Uterus (tissue), 4 donors: ENCODE results near the gene AFF4. TPM values are rescaled to one million over a fixed set of nuclear protein-coding genes. Genes with fewer than 3 reads are reported as not detected.
"Not testable (repeated sequence)": the region's sequence is repeated elsewhere in the genome, so short reads cannot be mapped to it uniquely, and the experiment has no call there.

ENCODE experiments used
- DNase-seq, 2 donors: peaks; one replicate each; pipeline ENCODE4 v3.0.0-alpha.2; 2019 to 2020
- H3K27ac ChIP-seq, 2 donors: fragments of 200-600 bp; sonication (generic); 1 replicate in 1 of 2; 2 replicates in 1 of 2; pipeline ENCODE4 v1.5.1; 2016 to 2018
- H3K27me3 ChIP-seq, 2 donors: fragments of 200-600 bp; sonication (generic); one replicate each; pipeline ENCODE4 v1.5.1; 2018 to 2019; ENCODE audit warnings: control low read depth in 1 of 2
- H3K36me3 ChIP-seq, 2 donors: fragments of 200-600 bp; sonication (generic); one replicate each; pipeline ENCODE4 v1.5.1; 2019; ENCODE audit warnings: control low read depth in 1 of 2
- H3K4me1 ChIP-seq, 2 donors: fragments of 200-600 bp; sonication (generic); one replicate each; pipeline ENCODE4 v1.5.1; 2018 to 2019; ENCODE audit warnings: control low read depth in 1 of 2
- H3K4me3 ChIP-seq, 2 donors: fragments of 200-600 bp; sonication (generic); 1 replicate in 1 of 2; 2 replicates in 1 of 2; pipeline ENCODE4 v1.5.1; 2018 to 2019; ENCODE audit warnings: mild to moderate bottlenecking in 1 of 2
- H3K9me3 ChIP-seq, 2 donors: fragments of 200-600 bp; sonication (generic); one replicate each; pipeline ENCODE4 v1.5.1; 2019; ENCODE audit warnings: control low read depth in 1 of 2
- POLR2A ChIP-seq, 2 donors: fragments of 450-650 bp; IDR thresholded peaks; one replicate each; pipeline ENCODE4 v1.6.1; 2016; ENCODE audit warnings: antibody characterized with exemption in 2 of 2, mild to moderate bottlenecking in 1 of 2, moderate library complexity in 1 of 2
- intact Hi-C: fragments of 100-400 bp; cut with DNase I; formaldehyde crosslinking; loops from one replicate; pipeline ENCODE4 v1.15.1; 2023; ENCODE audit warnings: low total_unique reads
- total RNA-seq, 4 donors: library from RNA; depleted of rRNA in 3 of 4; stranded (reverse); fragments of >200 nt in 3 of 4; gene quantifications; one replicate each; pipeline versions ENCODE4 v1.1.0 to v1.2.4, GENCODE V29; 2014 to 2023
- TF ChIP-seq, protein P1 (sequence below), 4 experiments: fragments of 200-600 bp in 2 of 4; fragments of 450-650 bp in 2 of 4; sonication (generic) in 2 of 4; IDR thresholded peaks; one replicate each; pipeline ENCODE4 v1.5.1; 2016 to 2019; ENCODE audit warnings: antibody characterized with exemption in 4 of 4, mild to moderate bottlenecking in 2 of 4, moderate library complexity in 1 of 4
- donor health status: DM: yes; HTN: yes; CAD: no.

AFF4 gene
- total RNA-seq, 4 donors from 2014 or later = 39.1 to 104 (median 66.5) TPM

- no peaks in the 10 kb centered on the region for H3K36me3 ChIP-seq
- intact Hi-C loops = no loop called here
- no peaks in the 10 kb centered on the region for H3K27me3 ChIP-seq
- TF ChIP-seq POLR2A (IDR thresholded peaks at IDR 0.05) = no peak
- TF ChIP-seq, protein P1, sequence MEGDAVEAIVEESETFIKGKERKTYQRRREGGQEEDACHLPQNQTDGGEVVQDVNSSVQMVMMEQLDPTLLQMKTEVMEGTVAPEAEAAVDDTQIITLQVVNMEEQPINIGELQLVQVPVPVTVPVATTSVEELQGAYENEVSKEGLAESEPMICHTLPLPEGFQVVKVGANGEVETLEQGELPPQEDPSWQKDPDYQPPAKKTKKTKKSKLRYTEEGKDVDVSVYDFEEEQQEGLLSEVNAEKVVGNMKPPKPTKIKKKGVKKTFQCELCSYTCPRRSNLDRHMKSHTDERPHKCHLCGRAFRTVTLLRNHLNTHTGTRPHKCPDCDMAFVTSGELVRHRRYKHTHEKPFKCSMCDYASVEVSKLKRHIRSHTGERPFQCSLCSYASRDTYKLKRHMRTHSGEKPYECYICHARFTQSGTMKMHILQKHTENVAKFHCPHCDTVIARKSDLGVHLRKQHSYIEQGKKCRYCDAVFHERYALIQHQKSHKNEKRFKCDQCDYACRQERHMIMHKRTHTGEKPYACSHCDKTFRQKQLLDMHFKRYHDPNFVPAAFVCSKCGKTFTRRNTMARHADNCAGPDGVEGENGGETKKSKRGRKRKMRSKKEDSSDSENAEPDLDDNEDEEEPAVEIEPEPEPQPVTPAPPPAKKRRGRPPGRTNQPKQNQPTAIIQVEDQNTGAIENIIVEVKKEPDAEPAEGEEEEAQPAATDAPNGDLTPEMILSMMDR (IDR thresholded peaks at IDR 0.05) = no peak
- no peaks in the 10 kb centered on the region for H3K4me1 ChIP-seq
- H3K4me3 ChIP-seq = no peak overlapping the region
- no peaks in the 10 kb centered on the region for H3K9me3 ChIP-seq
- no peak overlapping the region for H3K27ac ChIP-seq
- DNase-seq = no peak
Measured at GRCh38 chr5:132987531-132988408, 24.3 kb upstream of the AFF4 start.

GRCh38 chr5:132982971-132983370 lies 19.5 kb upstream of the AFF4 start:
- H3K27ac ChIP-seq, intact Hi-C loops, DNase-seq: not testable (repeated sequence)

DNA sequence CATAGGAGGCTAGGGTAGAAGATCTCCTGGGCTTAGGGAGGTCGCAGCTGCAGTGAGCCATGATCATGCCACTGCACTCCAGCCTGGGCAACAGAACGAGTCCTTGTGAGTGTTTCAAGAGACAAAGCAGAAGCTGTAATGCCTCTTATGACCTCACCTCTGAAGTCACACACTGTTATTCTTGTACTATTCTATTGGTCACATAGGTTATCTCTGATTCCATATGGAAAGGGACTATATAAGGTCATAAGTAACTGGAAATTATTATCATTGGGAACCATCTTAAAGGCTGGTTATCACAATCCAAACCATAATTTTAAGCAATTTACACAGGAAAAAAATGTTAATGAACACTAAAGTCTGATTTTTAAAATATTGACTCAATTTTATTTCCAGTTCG lies 17.9 kb upstream of the AFF4 start:
- TF ChIP-seq POLR2A (IDR thresholded peaks at IDR 0.05) = no peak
- TF ChIP-seq, protein P1 (IDR thresholded peaks at IDR 0.05) = no peak
- Histone ChIP-seq H3K4me1 (no peaks in the 10 kb centered on the region), H3K9me3 (no peaks in the 10 kb centered on the region), H3K27ac (no peak overlapping the region), H3K27me3 (no peaks in the 10 kb centered on the region), H3K4me3 (no peak overlapping the region), H3K36me3 (no peaks in the 10 kb centered on the region)
- no peak for DNase-seq
- intact Hi-C loops = no loop called here

More at GRCh38 chr5:132982971-132983370, 19.5 kb upstream of the AFF4 start:
- H3K27me3 ChIP-seq, H3K4me3 ChIP-seq, H3K36me3 ChIP-seq, H3K4me1 ChIP-seq, H3K9me3 ChIP-seq: not testable (repeated sequence)

DNA sequence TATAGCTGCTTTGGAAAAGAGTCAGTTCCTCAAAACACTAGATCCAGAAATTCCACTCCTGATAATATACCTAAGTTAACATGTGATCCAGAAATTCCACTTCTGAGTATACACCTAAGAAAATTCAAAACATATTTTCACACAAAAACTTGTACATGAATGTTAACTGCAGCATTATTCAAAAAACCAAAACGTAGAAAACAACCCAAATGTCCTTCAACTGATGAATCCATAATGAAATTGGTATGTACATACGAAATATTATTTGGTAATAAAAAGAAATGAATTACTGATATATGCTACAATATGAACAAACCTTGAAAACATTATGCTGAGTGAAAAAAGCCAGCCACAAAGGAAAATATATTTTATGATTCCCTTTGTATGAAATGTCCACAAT lies 16.5 kb upstream of the AFF4 start:
- DNase-seq = no peak
- no peaks in the 10 kb centered on the region for H3K36me3 ChIP-seq
- H3K27ac ChIP-seq = no peak overlapping the region
- H3K4me3 ChIP-seq = no peak overlapping the region
- H3K9me3 ChIP-seq = no peaks in the 10 kb centered on the region
- H3K27me3 ChIP-seq = no peaks in the 10 kb centered on the region
- no peaks in the 10 kb centered on the region for H3K4me1 ChIP-seq
- intact Hi-C loops = no loop called here
- no peak for TF ChIP-seq POLR2A (IDR thresholded peaks at IDR 0.05)
- TF ChIP-seq, protein P1 (IDR thresholded peaks at IDR 0.05) = no peak

- Histone ChIP-seq H3K27me3 (no peaks in the 10 kb centered on the region), H3K27ac (no peak overlapping the region), H3K9me3 (no peaks in the 10 kb centered on the region), H3K36me3 (no peaks in the 10 kb centered on the region), H3K4me3 (no peak overlapping the region), H3K4me1 (no peaks in the 10 kb centered on the region)
- TF ChIP-seq, protein P1 (IDR thresholded peaks at IDR 0.05) = no peak
- no peak for TF ChIP-seq POLR2A (IDR thresholded peaks at IDR 0.05)
- intact Hi-C loops = no loop called here
- no peak for DNase-seq
Measured at GRCh38 chr5:132979367-132979940, 16.0 kb upstream of the AFF4 start.
